GDM1 (cell line): ENCODE data around the gene BAK1.
"Not testable (repeated sequence)": the region's sequence is repeated elsewhere in the genome, so short reads cannot be mapped to it uniquely, and the experiment has no call there.

Source experiments
- DNase-seq: peaks from one replicate; lab custom pipeline; 2025; lab: John Stamatoyannopoulos, UW

The BAK1 gene

DNA sequence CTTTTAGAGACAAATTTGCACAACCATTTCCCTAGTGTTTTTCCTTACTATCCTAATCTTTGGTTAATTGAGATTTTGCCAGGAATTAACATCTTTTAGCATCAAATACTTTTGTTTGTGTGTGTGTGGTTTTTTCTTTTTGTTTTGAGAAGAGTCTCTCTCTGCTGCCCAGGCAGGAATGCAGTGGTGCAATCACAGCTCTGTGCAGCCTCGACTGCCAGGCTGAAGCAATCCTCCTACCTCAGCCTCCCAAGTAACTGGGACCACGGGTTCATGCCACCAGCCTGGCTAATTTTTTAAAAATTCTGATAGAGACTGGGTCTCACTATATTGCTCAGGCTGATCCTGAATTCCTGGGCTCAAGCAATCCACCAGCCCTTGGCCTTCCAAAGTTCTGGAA, 28.5 kb downstream of the BAK1 start:
- DNase-seq: no peak

DNA sequence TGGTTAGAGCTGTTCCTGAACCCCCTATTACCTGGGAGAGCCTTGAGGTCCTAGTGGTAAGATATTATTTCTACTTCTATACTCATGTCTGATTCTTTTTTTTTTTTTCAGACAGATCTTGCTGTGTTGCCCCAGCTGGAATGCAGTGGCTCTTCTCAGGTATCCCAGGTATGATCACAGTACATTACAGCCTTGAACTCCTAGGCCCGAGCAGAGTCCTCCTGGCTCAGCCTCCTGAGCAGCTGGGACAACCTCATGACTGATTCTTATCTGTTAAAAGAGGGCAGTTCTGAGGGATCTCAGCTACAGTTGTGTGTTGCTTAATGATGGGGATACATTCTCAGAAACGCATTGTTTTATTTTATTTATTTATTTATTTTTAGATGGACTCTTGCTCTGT, 30.2 kb downstream of the BAK1 start:
- no peak for DNase-seq

DNA sequence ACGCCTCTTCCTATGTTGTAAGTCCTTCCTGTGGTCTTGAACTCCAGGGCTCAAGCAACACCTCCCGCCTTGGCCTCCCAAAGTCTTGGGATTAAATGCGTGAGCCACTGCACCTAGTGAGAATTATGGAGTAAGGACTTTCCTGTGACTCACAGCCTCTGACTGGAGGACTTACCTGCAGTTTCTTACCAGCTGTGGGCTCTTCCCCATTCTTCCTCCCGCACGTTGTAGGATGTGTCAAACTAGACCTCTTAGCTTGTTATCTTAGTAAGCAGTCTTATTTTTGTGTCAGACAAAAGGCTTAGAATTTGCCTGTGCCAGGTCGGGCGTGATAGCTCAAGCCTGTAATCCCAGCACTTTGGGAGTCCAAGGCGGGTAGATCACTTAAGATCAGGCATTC, 30.9 kb downstream of the BAK1 start:
- DNase-seq: no peak

DNA sequence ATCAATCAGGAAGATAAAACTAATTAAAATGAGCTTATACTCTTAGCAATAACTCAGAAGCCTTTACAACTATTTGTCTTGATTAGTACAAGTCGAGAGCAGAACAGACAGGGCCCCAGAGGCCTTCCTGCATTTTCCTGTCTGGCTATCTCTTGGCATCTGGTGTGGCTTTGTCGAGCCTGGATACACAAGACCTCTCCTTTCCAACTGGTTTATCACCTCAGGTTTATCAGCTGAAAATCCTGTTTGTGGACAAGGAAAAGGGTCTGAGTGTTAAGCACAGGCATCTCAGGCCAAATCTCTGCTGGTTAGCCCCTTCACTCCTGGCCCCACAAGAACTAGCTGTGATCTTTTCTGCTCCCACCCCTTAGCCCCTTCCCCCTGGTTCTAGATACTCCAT, 32.6 kb downstream of the BAK1 start:
- no peak for DNase-seq

DNA sequence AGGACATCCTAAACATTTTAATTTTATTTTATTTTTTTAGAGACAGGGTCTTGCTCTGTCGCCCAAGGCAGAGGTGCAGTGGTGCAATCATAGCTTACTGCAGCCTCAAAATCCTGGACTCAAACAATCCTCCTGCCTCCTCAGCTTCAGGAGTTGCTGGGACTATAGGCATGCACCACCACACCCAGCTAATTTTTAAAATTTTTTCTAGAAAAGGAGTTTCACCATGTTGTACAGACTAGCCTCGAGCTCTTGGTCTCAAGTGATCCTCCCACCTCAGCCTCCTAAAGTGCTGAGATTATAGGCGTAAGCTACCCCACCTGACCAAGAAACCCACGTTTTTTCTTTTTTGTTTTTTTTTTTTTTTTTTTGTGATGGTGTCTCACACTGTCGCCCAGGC, 33.3 kb downstream of the BAK1 start:
- no peak for DNase-seq

DNA sequence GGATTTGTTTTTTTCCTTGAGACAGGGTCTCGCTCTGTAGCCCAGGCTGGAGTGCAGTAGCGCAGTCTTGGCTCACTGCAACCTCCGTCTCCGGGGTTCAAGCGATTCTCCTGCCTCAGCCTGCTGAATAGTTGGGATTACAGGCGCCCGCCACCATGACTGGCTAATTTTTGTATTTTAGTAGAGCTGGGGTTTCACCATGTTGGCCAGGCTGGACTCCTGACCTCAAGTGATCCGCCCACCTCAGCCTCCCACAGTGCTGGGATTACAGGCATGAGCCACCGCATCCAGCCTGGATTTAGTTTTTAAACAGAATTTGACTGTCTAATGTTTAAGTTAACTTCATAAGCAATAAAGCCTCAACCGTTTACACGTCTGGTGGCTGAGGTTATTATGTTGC, 34.8 kb downstream of the BAK1 start:
- not testable (repeated sequence) for DNase-seq

DNA sequence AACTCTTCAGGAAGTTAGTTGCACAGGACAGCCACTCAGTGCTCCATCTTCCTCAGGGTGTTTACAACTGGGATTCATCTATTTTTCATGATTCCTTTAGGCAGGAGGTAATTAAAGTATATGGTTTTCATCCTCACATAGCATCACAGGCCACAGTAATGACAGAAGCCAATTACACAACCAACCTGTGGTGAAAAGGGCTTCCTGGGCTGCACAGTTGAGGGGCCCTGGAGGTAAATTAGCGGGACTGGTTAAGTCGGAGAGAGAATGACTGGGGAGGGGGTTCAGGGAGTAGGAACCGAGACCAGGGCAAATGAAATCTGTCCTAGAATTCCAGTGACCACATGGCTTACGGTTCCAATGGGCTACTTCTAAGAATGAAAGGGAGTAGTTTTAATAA, 37.0 kb downstream of the BAK1 start:
- no peak for DNase-seq

DNA sequence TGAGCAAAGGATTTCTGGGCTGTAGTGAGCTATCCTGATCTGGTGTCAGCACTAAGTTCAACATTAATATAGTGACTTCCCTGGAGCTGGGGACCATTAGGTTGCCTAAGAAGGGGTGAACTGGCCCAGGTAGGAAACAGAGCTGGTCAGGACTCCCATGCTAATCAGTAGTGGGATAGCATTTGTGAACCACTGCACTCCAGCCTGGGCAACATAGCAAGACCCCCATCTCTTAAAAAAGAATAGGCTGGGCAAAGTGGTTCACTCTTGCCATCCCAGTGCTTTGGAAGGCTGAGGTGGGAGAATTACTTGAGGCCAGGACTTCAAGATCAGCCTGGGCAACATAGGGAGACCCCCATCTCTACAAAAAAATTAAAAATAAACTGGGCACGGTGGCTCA, 39.3 kb downstream of the BAK1 start:
- DNase-seq: no peak

DNA sequence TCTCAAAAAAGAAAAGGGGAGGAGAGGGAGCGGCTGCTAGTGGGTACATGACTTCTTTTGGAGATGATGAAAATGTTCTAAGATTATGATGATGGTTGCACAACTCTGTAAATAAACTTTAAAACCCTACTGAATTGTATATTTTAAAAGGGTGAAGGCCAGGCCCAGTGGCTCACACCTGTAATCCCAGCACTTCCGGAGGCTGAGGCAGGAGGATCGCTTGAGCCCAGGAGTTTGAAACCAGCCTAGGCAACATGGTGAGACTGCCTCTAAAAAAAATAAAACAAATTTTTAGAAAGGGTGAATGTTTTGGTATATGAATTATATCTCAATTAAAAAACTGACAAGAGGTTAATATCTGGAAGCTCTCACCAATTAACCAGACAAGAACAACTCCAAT, 45.4 kb downstream of the BAK1 start:
- no peak for DNase-seq

DNA sequence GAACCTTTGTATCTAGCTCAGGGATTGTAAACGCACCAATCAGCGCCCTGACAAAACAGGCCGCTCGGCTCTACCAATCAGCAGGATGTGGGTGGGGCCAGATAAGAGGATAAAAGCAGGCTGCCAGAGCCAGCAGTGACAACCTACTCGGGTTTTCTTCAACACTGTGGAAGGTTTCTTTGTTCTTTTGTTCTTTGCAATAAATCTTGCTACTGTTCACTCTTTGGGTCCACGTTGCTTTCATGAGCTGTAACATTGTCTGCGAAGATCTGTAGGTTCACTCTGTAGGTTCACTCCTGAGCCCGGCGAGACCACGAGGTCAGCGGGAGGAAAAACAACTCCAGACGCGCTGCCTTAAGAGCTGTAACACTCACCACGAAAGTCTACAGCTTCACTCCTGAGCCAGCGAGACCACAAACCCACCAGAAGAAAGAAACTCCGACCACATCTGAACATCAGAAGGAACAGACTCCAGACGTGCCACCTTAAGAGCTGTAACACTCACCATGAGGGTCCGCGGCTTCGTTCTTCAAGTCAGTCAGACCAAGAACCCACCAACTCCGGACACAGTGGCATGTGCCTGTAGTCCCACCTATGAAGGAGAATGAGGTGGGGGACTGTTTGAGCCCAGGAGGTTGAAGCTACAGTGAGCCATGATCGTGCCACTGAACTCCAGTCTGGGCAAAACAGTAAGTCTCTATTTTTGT, 46.8 kb downstream of the BAK1 start:
- peak; percentile 11 for DNase-seq

DNA sequence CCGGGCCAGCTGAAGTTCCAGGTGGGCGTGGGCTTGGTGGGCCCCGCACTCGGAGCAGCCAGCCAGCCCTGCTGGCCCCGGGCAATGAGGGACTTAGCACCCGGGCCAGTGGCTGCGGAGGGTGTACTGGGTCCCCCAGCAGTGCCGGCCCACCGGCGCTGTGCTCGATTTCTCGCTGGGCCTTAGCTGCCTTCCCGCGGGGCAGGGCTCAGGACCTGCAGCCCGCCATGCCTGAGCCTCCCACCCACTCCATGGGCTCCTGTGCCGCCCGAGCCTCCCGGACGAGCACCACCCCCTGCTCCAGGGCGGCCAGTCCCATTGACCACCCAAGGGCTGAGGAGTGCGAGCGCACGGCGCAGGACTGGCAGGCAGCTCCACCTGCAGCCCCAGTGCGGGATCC, 47.6 kb downstream of the BAK1 start:
- not testable (repeated sequence) for DNase-seq

DNA sequence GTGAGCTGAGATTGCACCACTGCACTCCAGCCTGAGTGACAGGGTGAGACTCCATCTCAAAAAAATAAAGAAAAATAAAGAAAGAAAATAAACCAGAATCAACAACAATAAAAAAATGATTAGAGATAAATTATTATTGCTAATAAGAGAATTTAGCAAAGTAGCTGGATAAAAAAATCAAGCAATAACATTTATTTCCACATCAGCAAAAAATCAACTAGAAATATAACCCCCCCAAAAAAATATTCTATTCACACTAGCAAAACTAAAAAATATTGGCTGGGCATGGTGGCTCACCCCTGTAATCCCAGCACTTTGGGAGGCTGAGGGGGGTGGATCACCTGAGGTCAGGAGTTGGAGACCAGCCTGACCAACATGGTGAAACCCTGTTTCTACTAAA, 49.5 kb downstream of the BAK1 start:
- not testable (repeated sequence) for DNase-seq
